BE2C (cell line): ENCODE measurements around the gene ASL.
A peak's percentile ranks its signal among the peaks of the same experiment; 100 is the strongest.
"Not testable (repeated sequence)": the region's sequence is repeated elsewhere in the genome, so short reads cannot be mapped to it uniquely, and the experiment has no call there.

ENCODE experiments used
- DNase-seq: peaks from one replicate; pipeline ENCODE4 v3.0.0-alpha.2; 2020
- H3K27me3 ChIP-seq: fragments of 250-450 bp; sonication (Bioruptor Pico); 2 replicates; pipeline ENCODE4 v1.5.1; 2020; ENCODE audit warnings: mild to moderate bottlenecking
- H3K36me3 ChIP-seq: fragments of 250-450 bp; sonication (Bioruptor Pico); 2 replicates; pipeline ENCODE4 v1.5.1; 2020; ENCODE audit warnings: mild to moderate bottlenecking
- H3K4me1 ChIP-seq: fragments of 250-450 bp; sonication (Bioruptor Pico); 2 replicates; pipeline ENCODE4 v1.5.1; 2020
- H3K4me3 ChIP-seq: 2 replicates; pipeline ENCODE4 v1.5.1; 2011; ENCODE audit warnings: low read depth, low read length
- H3K9me3 ChIP-seq: fragments of 250-450 bp; sonication (Bioruptor Pico); 2 replicates; pipeline ENCODE4 v1.5.1; 2020
- CTCF ChIP-seq: IDR thresholded peaks from 2 replicates; pipeline ENCODE4 v1.5.1; 2012; ENCODE audit warnings: mild to moderate bottlenecking, low read depth, low read length

Gene ASL

GRCh38 chr7:66125052-66125694, 49.6 kb downstream of the ASL start:
- DNase-seq, result peak; percentile 45
- no peaks in the 10 kb centered on the region for H3K36me3 ChIP-seq
- peaks cover 11% of the 10 kb centered on the region for H3K4me1 ChIP-seq
- H3K9me3 ChIP-seq, result no peaks in the 10 kb centered on the region
- no peaks in the 10 kb centered on the region for H3K27me3 ChIP-seq
- TF ChIP-seq CTCF, result no peak
- peak overlapping the region; percentile 43 for H3K4me3 ChIP-seq

GRCh38 chr7:66125781-66126352, 50.2 kb downstream of the ASL start:
- H3K4me1 ChIP-seq, result peaks cover 11% of the 10 kb centered on the region
- H3K9me3 ChIP-seq, H3K27me3 ChIP-seq, H3K36me3 ChIP-seq: not testable (repeated sequence)
- DNase-seq, result peak; percentile 28
- peak overlapping the region; percentile 39 for H3K4me3 ChIP-seq

- H3K36me3 ChIP-seq, result peaks cover 18% of the 10 kb centered on the region
- H3K27me3 ChIP-seq, DNase-seq, H3K9me3 ChIP-seq, H3K4me3 ChIP-seq: not testable (repeated sequence)
- peaks cover 11% of the 10 kb centered on the region for H3K4me1 ChIP-seq
These were observed 51.6 kb downstream of the ASL start for GRCh38 chr7:66127172-66127571.

- DNase-seq, result peak; percentile 61
- H3K36me3 ChIP-seq, result peaks cover 51% of the 10 kb centered on the region
- no peaks in the 10 kb centered on the region for H3K27me3 ChIP-seq
- no peak overlapping the region for H3K4me3 ChIP-seq
- peaks cover 17% of the 10 kb centered on the region for H3K4me1 ChIP-seq
- no peak for TF ChIP-seq CTCF
- H3K9me3 ChIP-seq, result no peaks in the 10 kb centered on the region
These were observed 63.6 kb downstream of the ASL start for GRCh38 chr7:66138994-66139752.

GRCh38 chr7:66140924-66141323, 65.3 kb downstream of the ASL start:
- no peaks in the 10 kb centered on the region for H3K9me3 ChIP-seq
- H3K4me3 ChIP-seq, result no peak overlapping the region
- H3K36me3 ChIP-seq, result peaks cover 52% of the 10 kb centered on the region
- peak; percentile 87 for TF ChIP-seq CTCF
- peaks cover 28% of the 10 kb centered on the region for H3K4me1 ChIP-seq
- peak; percentile 77 for DNase-seq
- H3K27me3 ChIP-seq, result no peaks in the 10 kb centered on the region

- Histone ChIP-seq H3K9me3 (no peaks in the 10 kb centered on the region), H3K36me3 (peaks cover 49% of the 10 kb centered on the region), H3K27me3 (no peaks in the 10 kb centered on the region), H3K4me1 (peaks cover 32% of the 10 kb centered on the region), H3K4me3 (no peak overlapping the region)
- DNase-seq, result no peak
- TF ChIP-seq CTCF, result no peak
These were observed 66.7 kb downstream of the ASL start for GRCh38 chr7:66142334-66142733.

GRCh38 chr7:66142996-66143395, 67.4 kb downstream of the ASL start:
- Histone ChIP-seq H3K36me3 (peaks cover 51% of the 10 kb centered on the region), H3K4me1 (peaks cover 32% of the 10 kb centered on the region), H3K27me3 (no peaks in the 10 kb centered on the region), H3K9me3 (no peaks in the 10 kb centered on the region), H3K4me3 (no peak overlapping the region)
- no peak for TF ChIP-seq CTCF
- no peak for DNase-seq
